GM12892 (cell line): ENCODE results near the gene CADM3.

Experiments used
- DNase-seq: peaks from one replicate; pipeline ENCODE4 v3.0.0; 2011; ENCODE audit not compliant: insufficient read length
- FAIRE-seq: peaks from 2 replicates; lab custom pipeline; 2011; peaks lifted over from hg19 to GRCh38; lab: Jason Lieb, UNC
- POLR2A ChIP-seq: IDR thresholded peaks from 2 replicates; pipeline ENCODE4 v1.6.1; 2011; ENCODE audit warnings: low read depth, low read length, control low read depth
- POLR2AphosphoS5 ChIP-seq: IDR thresholded peaks from 2 replicates; pipeline ENCODE4 v1.6.1; 2011; ENCODE audit warnings: low read depth, low read length, control low read depth
- TAF1 ChIP-seq: IDR thresholded peaks from 2 replicates; pipeline ENCODE4 v1.6.1; 2011; ENCODE audit warnings: low read depth, mild to moderate bottlenecking, control low read depth, low read length, borderline replicate concordance

Gene CADM3

GRCh38 chr1:159179906-159180305, 8.5 kb downstream of the CADM3 start:
- DNase-seq (no peak), FAIRE-seq (no peak)
- TF ChIP-seq TAF1 (no peak), POLR2AphosphoS5 (no peak), POLR2A (no peak)

DNA sequence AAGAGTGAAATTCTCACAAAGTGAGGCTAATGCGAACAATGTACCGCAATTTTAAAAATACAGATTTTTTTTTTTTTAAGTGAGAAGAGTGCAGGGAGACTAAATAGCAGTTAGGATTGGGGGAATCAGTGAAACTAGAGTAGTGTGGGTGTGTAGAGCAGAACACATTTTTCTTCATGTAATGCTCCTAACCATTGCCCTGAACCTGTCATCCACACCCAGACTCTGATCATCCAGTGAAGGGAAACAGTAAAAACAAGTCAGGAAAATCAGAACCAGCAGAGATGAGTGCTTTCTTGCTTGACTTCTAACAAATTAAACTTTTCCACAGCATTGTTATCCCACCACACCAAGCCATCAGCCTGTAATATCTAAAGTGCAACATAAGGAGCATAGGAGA, 9.1 kb downstream of the CADM3 start:
- TF ChIP-seq TAF1 (no peak), POLR2AphosphoS5 (no peak), POLR2A (no peak)
- DNase-seq (no peak), FAIRE-seq (no peak)

DNA sequence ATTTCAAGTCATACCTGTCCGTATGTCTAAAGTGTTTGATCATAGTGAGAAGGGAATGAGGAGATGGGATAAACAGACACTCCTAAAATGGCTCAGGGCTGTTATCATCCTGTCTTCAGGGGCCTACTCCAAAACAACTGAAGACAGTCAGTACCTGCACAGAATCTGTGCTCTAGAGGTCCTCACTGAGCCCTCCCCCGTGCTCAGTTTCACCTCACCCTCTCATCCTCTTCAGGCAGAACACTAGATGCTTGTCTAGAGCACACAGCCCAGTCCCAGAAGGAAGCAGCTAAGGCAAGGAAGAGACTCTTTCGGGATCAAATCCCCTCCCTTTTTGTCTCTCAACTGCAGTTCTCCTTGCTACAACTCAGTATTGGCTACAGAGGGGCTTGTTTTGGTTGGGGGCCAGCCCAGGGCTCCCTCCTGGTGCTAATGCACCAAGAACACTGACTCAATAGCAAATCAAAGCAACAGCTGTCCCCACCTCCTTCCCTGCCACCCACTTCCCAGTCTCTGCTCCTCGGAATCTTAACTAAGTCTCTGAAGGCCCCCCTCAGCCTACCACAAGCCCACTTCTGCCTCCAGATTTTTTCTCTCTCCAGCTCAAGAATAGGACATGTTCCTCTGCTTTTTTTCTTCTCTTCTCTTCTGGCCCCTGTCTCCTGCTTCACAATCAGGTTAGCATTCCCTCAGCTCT, 10.1 kb downstream of the CADM3 start:
- no peak for DNase-seq
- TF ChIP-seq POLR2A (no peak), TAF1 (no peak), POLR2AphosphoS5 (no peak)
- FAIRE-seq: no peak

DNA sequence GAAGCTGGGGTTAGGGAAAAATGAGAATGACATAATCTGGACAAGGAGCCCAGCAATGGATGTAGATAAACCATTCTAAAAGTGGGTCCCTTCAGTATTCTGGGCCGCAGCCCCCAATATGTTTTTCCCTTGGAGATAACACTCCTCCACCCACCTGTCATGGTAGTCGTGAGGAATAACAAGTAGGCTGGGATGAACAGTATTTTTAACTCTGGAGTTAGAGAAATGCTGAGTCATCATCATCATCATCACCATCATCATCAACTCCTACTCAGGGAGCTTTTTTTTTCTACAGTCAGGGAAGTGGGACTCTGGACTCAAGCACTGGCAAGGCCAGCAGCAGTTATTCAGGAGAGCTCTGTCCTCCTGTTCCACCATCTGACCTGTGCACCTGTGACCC, 12.8 kb downstream of the CADM3 start:
- no peak for DNase-seq
- TF ChIP-seq POLR2AphosphoS5 (no peak), POLR2A (no peak), TAF1 (no peak)
- no peak for FAIRE-seq

DNA sequence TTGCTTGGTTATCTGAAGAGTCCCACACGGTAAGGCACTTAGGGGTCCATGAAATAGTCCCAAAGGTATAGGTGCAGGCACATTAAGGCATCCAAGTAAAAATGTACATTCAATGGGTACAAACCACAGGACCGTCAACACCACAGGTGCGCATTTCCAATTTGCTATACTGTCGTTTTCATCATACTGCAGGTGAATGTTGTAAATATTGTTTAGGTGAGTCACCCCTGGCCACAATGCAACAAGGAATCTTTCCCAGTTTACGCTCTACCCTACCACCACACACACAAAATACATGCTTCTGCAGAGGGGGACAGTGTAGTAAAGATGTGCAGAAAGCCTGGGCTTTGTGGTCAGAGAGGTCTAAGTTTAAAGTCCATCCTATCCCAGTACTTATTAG, 13.7 kb downstream of the CADM3 start:
- TF ChIP-seq POLR2AphosphoS5 (no peak), TAF1 (no peak), POLR2A (no peak)
- DNase-seq (no peak), FAIRE-seq (no peak)

- FAIRE-seq: no peak
- no peak for TF ChIP-seq TAF1
- TF ChIP-seq POLR2A: no peak
- no peak for TF ChIP-seq POLR2AphosphoS5
These were observed 15.6 kb downstream of the CADM3 start for GRCh38 chr1:159187033-159187432.

GRCh38 chr1:159187647-159188374, 16.4 kb downstream of the CADM3 start:
- no peak for TF ChIP-seq TAF1
- TF ChIP-seq POLR2AphosphoS5: no peak
- TF ChIP-seq POLR2A: no peak
- DNase-seq: no peak
- peak; percentile 9 for FAIRE-seq

More at GRCh38 chr1:159187033-159187432, 15.6 kb downstream of the CADM3 start:
- no peak for DNase-seq

GRCh38 chr1:159188375-159188788, 17.0 kb downstream of the CADM3 start:
- DNase-seq (no peak), FAIRE-seq (peak; percentile 50)
- TF ChIP-seq TAF1 (no peak), POLR2A (no peak), POLR2AphosphoS5 (no peak)

DNA sequence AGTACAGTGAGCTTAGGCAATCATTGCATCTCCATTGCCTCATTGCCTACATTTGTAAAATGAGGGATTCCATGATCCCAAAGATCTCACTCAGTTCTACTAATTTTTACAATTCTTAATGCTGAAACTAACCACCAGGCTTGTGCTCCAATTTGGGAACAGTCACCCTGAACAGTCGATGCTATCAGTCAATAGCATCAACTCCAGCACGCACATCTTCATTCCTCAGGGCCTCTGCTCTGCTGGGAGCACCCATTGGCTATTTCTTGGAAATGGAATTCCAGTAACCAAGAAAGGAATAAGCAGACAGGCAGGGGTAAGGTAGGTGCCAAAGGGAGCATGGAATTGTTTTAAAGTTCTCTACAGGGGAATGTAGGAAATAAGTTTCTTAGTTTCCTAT, 19.0 kb downstream of the CADM3 start:
- DNase-seq (no peak), FAIRE-seq (no peak)
- TF ChIP-seq POLR2A: no peak
- no peak for TF ChIP-seq POLR2AphosphoS5
- TF ChIP-seq TAF1: no peak

- no peak for TF ChIP-seq TAF1
- no peak for TF ChIP-seq POLR2A
- TF ChIP-seq POLR2AphosphoS5: no peak
- FAIRE-seq (no peak), DNase-seq (no peak)
These were observed 25.1 kb downstream of the CADM3 start for GRCh38 chr1:159196543-159196942.

DNA sequence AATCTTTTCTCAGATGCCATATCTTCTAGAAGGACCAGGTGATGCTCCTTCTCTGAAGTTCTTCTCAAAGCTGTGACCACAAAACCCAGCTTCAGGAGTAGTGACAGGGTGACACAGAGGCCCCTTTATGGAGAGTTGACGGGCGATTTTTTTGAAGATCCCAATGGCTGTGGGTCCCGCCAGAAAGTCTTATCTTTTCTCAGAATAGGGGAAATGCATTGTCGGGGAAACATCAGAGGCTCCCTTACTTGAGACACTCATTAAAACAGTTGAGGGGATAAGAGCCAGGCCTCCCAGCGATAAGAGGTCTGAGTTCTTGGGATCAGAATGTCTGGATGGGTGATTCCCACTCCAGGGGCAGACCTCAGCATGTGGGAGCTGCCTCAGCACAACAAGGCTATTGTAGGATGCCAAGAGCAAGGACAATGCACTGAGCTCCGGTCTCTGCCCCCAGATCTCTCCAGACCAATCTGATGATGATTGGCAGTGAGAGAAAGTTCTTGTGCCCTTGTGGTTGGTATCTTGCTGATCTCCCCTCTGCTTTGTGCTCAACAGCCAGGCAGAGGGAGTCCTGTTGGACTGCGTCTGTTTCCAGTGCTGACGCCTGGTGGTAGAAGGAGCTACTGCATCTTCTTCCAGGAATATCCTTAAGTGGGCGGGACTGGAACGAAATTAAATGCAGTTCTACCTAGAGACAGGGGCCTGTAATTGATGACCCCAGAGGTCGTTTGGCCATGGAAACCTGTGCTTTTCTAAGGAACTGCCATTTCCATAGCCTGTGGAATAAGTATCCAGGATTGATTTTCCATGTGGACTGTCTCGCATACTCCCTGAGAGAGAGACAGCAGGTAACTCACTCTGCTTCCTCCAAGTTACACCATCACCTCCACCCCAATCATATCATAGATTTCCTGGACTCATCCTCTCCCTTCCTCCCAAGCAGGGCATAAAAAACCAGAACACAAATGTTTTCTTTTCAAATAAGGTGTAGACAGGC, 26.4 kb downstream of the CADM3 start:
- DNase-seq (no peak), FAIRE-seq (peak; percentile 92)
- TF ChIP-seq TAF1: no peak
- TF ChIP-seq POLR2AphosphoS5: no peak
- TF ChIP-seq POLR2A: no peak
